HEK293 (cell line): ENCODE measurements around the gene SLC28A3.
"Not testable (repeated sequence)": the region's sequence is repeated elsewhere in the genome, so short reads cannot be mapped to it uniquely, and the experiment has no call there.

Source experiments
- CTCF ChIA-PET: fragments of 350-600 bp; formaldehyde crosslinking; extraction: SDS; loops from one replicate; lab custom pipeline; 2021; ENCODE audit warnings: antibody characterized with exemption; lab: Yijun Ruan, JAX
- POLR2A ChIA-PET: fragments of 300-600 bp; formaldehyde crosslinking; extraction: SDS; loops from one replicate; lab custom pipeline; 2020; ENCODE audit warnings: antibody characterized with exemption, inconsistent platforms; lab: Yijun Ruan, JAX
- H3K27ac ChIP-seq: fragments of 200-500 bp; sonication (Bioruptor generic); 2 replicates; pipeline ENCODE4 v1.5.1; 2014; ENCODE audit warnings: low read depth, low read length, control low read depth, inconsistent platforms; ENCODE audit errors: extremely low read depth
- H3K36me3 ChIP-seq, 2 experiments: fragments of 200-500 bp in 1 of 2; sonication (Bioruptor generic) in 1 of 2; 1 replicate in 1 of 2; 2 replicates in 1 of 2; pipeline ENCODE4 v1.5.1; 2014 to 2017; ENCODE audit warnings: inconsistent platforms in 2 of 2, low read length in 2 of 2; ENCODE audit not compliant: control insufficient read depth in 2 of 2, insufficient read depth in 1 of 2
- H3K4me1 ChIP-seq: fragments of 200-500 bp; sonication (Bioruptor generic); 2 replicates; pipeline ENCODE4 v1.5.1; 2014; ENCODE audit warnings: mild to moderate bottlenecking, low read length, inconsistent platforms; ENCODE audit not compliant: control insufficient read depth, insufficient read depth
- H3K4me3 ChIP-seq: 2 replicates; pipeline ENCODE4 v1.5.1; 2011; ENCODE audit warnings: low read depth, mild to moderate bottlenecking, control low read depth, low read length, moderate library complexity
- H3K9me3 ChIP-seq: fragments of 200-500 bp; sonication (Bioruptor generic); 2 replicates; pipeline ENCODE4 v1.5.1; 2014; ENCODE audit warnings: low read depth, low read length, inconsistent platforms; ENCODE audit not compliant: control insufficient read depth, insufficient read depth
- AEBP2 ChIP-seq: fragments of 450-650 bp; formaldehyde crosslinking; IDR thresholded peaks from 2 replicates; pipeline ENCODE4 v1.5.1; 2016; ENCODE audit warnings: missing biosample characterization, missing genetic modification characterization, borderline replicate concordance
- KLF16 ChIP-seq: fragments of 450-650 bp; formaldehyde crosslinking; IDR thresholded peaks from 2 replicates; pipeline ENCODE4 v1.5.1; 2017; ENCODE audit warnings: missing biosample characterization, missing genetic modification characterization
- KLF9 ChIP-seq: fragments of 450-650 bp; formaldehyde crosslinking; IDR thresholded peaks from 2 replicates; pipeline ENCODE4 v1.5.1; 2016; ENCODE audit warnings: missing biosample characterization, missing genetic modification characterization, low read depth
- SETDB1 ChIP-seq: IDR thresholded peaks from one replicate; pipeline ENCODE4 v1.6.1; 2017; ENCODE audit warnings: mild to moderate bottlenecking, low read length, moderate library complexity, mixed read lengths; ENCODE audit not compliant: insufficient read length
- SP3 ChIP-seq: fragments of 450-650 bp; formaldehyde crosslinking; IDR thresholded peaks from 2 replicates; pipeline ENCODE4 v1.5.1; 2016; ENCODE audit warnings: missing biosample characterization, missing genetic modification characterization
- SP7 ChIP-seq: fragments of 450-650 bp; formaldehyde crosslinking; IDR thresholded peaks from 2 replicates; pipeline ENCODE4 v1.5.1; 2016; ENCODE audit warnings: missing biosample characterization, missing genetic modification characterization
- ZBTB17 ChIP-seq: fragments of 450-650 bp; formaldehyde crosslinking; IDR thresholded peaks from 2 replicates; pipeline ENCODE4 v1.5.1; 2016; ENCODE audit warnings: missing biosample characterization, missing genetic modification characterization
- ZNF112 ChIP-seq: fragments of 450-650 bp; formaldehyde crosslinking; IDR thresholded peaks from 2 replicates; pipeline ENCODE4 v1.5.0; 2017; ENCODE audit warnings: missing biosample characterization, missing genetic modification characterization
- ZNF155 ChIP-seq: fragments of 450-650 bp; formaldehyde crosslinking; IDR thresholded peaks from 2 replicates; pipeline ENCODE4 v1.5.1; 2016; ENCODE audit warnings: missing biosample characterization, missing genetic modification characterization
- ZNF18 ChIP-seq: fragments of 450-650 bp; formaldehyde crosslinking; IDR thresholded peaks from 2 replicates; pipeline ENCODE4 v1.5.1; 2016; ENCODE audit warnings: missing biosample characterization, missing genetic modification characterization
- ZNF335 ChIP-seq: fragments of 450-650 bp; formaldehyde crosslinking; conservative IDR thresholded peaks from 2 replicates; pipeline ENCODE4 v1.5.1; 2016; ENCODE audit warnings: missing biosample characterization, missing genetic modification characterization
- ZNF521 ChIP-seq: fragments of 450-650 bp; formaldehyde crosslinking; IDR thresholded peaks from 2 replicates; pipeline ENCODE4 v1.5.1; 2017; ENCODE audit warnings: missing biosample characterization, mild to moderate bottlenecking, missing genetic modification characterization
- ZNF610 ChIP-seq: fragments of 450-650 bp; formaldehyde crosslinking; IDR thresholded peaks from 2 replicates; pipeline ENCODE4 v1.5.1; 2016; ENCODE audit warnings: missing biosample characterization, missing genetic modification characterization, borderline replicate concordance
- ZNF677 ChIP-seq: fragments of 450-650 bp; IDR thresholded peaks from 2 replicates; pipeline ENCODE4 v1.5.0; 2018; ENCODE audit warnings: missing biosample characterization, mild to moderate bottlenecking, missing genetic modification characterization, moderate library complexity
- ZNF776 ChIP-seq: fragments of 450-650 bp; formaldehyde crosslinking; IDR thresholded peaks from 2 replicates; pipeline ENCODE4 v1.5.0; 2017; ENCODE audit warnings: missing biosample characterization, missing genetic modification characterization, borderline replicate concordance
- ZSCAN4 ChIP-seq: fragments of 450-650 bp; formaldehyde crosslinking; IDR thresholded peaks from 2 replicates; pipeline ENCODE4 v1.5.1; 2017; ENCODE audit warnings: missing biosample characterization, missing genetic modification characterization
- TF ChIP-seq, protein P1 (sequence below): fragments of 450-650 bp; formaldehyde crosslinking; IDR thresholded peaks from 2 replicates; pipeline ENCODE4 v1.5.1; 2016; ENCODE audit warnings: missing biosample characterization, missing genetic modification characterization
- TF ChIP-seq, protein P2 (sequence below): fragments of 450-650 bp; formaldehyde crosslinking; IDR thresholded peaks from 2 replicates; pipeline ENCODE4 v1.5.1; 2016; ENCODE audit warnings: missing biosample characterization, missing genetic modification characterization
- TF ChIP-seq, protein P3 (sequence below): fragments of 450-650 bp; formaldehyde crosslinking; IDR thresholded peaks from 2 replicates; pipeline ENCODE4 v1.5.0; 2017; ENCODE audit warnings: missing biosample characterization, missing genetic modification characterization, borderline replicate concordance
- TF ChIP-seq, protein P4 (sequence below): fragments of 450-650 bp; formaldehyde crosslinking; IDR thresholded peaks from 2 replicates; pipeline ENCODE4 v1.5.1; 2016; ENCODE audit warnings: missing biosample characterization, missing genetic modification characterization

SLC28A3 gene

DNA sequence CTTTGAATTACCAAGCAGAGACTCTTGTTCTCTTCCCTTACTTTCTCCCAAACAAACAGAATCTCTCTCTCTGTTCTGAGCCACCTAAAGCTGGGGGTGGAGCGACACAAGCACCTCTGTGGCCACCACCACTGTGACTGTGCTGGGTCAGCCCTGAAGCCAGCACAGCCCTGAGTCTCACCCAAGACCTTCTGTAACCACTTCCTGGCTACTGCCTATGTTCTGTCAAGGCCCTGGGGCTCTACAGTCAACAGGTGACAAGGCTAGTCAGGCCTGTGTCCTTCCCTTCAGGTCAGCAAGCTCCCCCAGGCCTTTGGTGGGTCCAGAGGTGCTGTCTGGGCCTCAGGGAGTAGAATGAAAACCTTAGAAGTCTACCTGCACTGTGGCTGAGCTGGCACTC lies 26.1 kb upstream of the SLC28A3 start:
- Histone ChIP-seq H3K4me3 (no peak overlapping the region), H3K36me3 (no peaks in the 10 kb centered on the region), H3K4me1 (no peaks in the 10 kb centered on the region), H3K9me3 (no peaks in the 10 kb centered on the region), H3K27ac (no peak overlapping the region)
- ChIA-PET POLR2A (no interaction called here), CTCF (no interaction called here)
- no peak for TF ChIP-seq ZNF18 (tag by site-specific recombination)
- no peak for TF ChIP-seq ZNF677
- no peak for TF ChIP-seq ZSCAN4
- TF ChIP-seq ZNF155, result no peak
- no peak for TF ChIP-seq SP7 (tag by site-specific recombination)
- TF ChIP-seq ZNF112, result no peak
- no peak for TF ChIP-seq KLF9 (tag by site-specific recombination)
- TF ChIP-seq KLF16 (tag by site-specific recombination), result no peak
- TF ChIP-seq, protein P1, sequence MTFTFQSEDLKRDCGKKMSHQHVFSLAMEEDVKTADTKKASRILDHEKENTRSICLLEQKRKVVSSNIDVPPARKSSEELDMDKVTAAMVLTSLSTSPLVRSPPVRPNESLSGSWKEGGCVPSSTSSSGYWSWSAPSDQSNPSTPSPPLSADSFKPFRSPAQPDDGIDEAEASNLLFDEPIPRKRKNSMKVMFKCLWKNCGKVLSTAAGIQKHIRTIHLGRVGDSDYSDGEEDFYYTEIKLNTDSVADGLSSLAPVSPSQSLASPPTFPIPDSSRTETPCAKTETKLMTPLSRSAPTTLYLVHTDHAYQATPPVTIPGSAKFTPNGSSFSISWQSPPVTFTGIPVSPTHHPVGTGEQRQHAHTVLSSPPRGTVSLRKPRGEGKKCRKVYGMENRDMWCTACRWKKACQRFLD, result no peak
- no peak for TF ChIP-seq ZNF521 (tag by site-specific recombination)
- TF ChIP-seq, protein P2, sequence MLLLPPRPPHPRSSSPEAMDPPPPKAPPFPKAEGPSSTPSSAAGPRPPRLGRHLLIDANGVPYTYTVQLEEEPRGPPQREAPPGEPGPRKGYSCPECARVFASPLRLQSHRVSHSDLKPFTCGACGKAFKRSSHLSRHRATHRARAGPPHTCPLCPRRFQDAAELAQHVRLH, result no peak
- TF ChIP-seq, protein P3, sequence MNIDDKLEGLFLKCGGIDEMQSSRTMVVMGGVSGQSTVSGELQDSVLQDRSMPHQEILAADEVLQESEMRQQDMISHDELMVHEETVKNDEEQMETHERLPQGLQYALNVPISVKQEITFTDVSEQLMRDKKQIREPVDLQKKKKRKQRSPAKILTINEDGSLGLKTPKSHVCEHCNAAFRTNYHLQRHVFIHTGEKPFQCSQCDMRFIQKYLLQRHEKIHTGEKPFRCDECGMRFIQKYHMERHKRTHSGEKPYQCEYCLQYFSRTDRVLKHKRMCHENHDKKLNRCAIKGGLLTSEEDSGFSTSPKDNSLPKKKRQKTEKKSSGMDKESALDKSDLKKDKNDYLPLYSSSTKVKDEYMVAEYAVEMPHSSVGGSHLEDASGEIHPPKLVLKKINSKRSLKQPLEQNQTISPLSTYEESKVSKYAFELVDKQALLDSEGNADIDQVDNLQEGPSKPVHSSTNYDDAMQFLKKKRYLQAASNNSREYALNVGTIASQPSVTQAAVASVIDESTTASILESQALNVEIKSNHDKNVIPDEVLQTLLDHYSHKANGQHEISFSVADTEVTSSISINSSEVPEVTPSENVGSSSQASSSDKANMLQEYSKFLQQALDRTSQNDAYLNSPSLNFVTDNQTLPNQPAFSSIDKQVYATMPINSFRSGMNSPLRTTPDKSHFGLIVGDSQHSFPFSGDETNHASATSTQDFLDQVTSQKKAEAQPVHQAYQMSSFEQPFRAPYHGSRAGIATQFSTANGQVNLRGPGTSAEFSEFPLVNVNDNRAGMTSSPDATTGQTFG (tag by site-specific recombination), result no peak
- TF ChIP-seq ZNF610 (tag by site-specific recombination), result no peak
- TF ChIP-seq SETDB1, result no peak
- no peak for TF ChIP-seq AEBP2 (tag by site-specific recombination)
- TF ChIP-seq ZNF335, result no peak
- TF ChIP-seq ZBTB17 (tag by site-specific recombination), result no peak
- TF ChIP-seq ZNF776, result no peak
- no peak for TF ChIP-seq SP3 (tag by site-specific recombination)
- TF ChIP-seq, protein P4, sequence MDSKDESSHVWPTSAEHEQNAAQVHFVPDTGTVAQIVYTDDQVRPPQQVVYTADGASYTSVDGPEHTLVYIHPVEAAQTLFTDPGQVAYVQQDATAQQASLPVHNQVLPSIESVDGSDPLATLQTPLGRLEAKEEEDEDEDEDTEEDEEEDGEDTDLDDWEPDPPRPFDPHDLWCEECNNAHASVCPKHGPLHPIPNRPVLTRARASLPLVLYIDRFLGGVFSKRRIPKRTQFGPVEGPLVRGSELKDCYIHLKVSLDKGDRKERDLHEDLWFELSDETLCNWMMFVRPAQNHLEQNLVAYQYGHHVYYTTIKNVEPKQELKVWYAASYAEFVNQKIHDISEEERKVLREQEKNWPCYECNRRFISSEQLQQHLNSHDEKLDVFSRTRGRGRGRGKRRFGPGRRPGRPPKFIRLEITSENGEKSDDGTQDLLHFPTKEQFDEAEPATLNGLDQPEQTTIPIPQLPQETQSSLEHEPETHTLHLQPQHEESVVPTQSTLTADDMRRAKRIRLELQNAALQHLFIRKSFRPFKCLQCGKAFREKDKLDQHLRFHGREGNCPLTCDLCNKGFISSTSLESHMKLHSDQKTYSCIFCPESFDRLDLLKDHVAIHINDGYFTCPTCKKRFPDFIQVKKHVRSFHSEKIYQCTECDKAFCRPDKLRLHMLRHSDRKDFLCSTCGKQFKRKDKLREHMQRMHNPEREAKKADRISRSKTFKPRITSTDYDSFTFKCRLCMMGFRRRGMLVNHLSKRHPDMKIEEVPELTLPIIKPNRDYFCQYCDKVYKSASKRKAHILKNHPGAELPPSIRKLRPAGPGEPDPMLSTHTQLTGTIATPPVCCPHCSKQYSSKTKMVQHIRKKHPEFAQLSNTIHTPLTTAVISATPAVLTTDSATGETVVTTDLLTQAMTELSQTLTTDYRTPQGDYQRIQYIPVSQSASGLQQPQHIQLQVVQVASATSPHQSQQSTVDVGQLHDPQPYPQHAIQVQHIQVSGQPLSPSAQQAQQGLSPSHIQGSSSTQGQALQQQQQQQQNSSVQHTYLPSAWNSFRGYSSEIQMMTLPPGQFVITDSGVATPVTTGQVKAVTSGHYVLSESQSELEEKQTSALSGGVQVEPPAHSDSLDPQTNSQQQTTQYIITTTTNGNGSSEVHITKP (tag by site-specific recombination), result no peak

GRCh38 chr9:84364894-84365490 lies 24.4 kb upstream of the SLC28A3 start:
- CTCF ChIA-PET, H3K4me3 ChIP-seq, H3K36me3 ChIP-seq, H3K9me3 ChIP-seq, POLR2A ChIA-PET, H3K4me1 ChIP-seq, H3K27ac ChIP-seq: not testable (repeated sequence)
